HFF-Myc (cell line): ENCODE results near the gene ATN1.

Experiments used
- DNase-seq: peaks from one replicate; pipeline ENCODE4 v3.0.0-alpha.2; 2011; ENCODE audit warnings: low read depth; ENCODE audit errors: extremely low read depth
- H3K4me3 ChIP-seq: replicated peaks from 2 replicates; pipeline ENCODE4 v1.5.1; 2011; ENCODE audit warnings: low read depth, mild to moderate bottlenecking, control low read depth, low read length
- TF ChIP-seq, protein P1 (sequence below): IDR thresholded peaks from 2 replicates; pipeline ENCODE4 v1.5.1; 2012; ENCODE audit warnings: mild to moderate bottlenecking, low read depth, low read length, control low read depth; ENCODE audit errors: missing control alignments

ATN1 gene

DNA sequence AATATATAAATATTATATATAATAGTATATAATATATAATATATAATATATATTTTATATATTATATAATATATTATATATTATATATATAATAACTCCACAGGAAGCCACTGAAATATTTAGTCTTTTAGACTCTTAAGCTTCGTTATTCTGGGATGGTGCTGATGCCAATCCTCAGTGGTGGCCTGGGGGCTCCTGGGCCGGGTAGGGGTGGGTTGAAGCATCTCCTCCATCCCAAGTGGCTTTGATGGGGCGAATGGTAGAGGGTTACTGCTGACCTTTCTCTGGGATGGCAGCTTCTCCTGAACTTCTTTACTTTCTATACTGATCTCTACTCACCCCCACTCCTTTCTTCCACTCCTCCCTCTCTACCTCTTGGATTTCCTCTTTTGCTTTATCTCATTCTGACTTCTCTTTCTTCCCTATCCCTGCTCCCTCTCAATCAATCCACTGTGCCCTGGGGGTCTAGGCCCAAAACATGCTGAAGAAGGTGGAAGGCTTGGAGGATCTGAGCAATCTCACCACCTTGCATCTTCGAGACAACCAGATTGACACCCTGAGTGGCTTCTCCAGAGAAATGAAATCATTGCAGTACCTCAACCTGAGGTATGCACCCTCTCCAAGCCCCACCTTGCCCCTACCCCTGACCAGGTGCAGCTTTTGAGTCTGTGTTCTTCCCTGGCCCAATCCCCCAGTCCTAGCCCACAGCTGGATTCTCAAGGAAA lies 18.2 kb upstream of the ATN1 start:
- TF ChIP-seq, protein P1, sequence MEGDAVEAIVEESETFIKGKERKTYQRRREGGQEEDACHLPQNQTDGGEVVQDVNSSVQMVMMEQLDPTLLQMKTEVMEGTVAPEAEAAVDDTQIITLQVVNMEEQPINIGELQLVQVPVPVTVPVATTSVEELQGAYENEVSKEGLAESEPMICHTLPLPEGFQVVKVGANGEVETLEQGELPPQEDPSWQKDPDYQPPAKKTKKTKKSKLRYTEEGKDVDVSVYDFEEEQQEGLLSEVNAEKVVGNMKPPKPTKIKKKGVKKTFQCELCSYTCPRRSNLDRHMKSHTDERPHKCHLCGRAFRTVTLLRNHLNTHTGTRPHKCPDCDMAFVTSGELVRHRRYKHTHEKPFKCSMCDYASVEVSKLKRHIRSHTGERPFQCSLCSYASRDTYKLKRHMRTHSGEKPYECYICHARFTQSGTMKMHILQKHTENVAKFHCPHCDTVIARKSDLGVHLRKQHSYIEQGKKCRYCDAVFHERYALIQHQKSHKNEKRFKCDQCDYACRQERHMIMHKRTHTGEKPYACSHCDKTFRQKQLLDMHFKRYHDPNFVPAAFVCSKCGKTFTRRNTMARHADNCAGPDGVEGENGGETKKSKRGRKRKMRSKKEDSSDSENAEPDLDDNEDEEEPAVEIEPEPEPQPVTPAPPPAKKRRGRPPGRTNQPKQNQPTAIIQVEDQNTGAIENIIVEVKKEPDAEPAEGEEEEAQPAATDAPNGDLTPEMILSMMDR, result no peak
- no peak overlapping the region for H3K4me3 ChIP-seq
- DNase-seq, result no peak

DNA sequence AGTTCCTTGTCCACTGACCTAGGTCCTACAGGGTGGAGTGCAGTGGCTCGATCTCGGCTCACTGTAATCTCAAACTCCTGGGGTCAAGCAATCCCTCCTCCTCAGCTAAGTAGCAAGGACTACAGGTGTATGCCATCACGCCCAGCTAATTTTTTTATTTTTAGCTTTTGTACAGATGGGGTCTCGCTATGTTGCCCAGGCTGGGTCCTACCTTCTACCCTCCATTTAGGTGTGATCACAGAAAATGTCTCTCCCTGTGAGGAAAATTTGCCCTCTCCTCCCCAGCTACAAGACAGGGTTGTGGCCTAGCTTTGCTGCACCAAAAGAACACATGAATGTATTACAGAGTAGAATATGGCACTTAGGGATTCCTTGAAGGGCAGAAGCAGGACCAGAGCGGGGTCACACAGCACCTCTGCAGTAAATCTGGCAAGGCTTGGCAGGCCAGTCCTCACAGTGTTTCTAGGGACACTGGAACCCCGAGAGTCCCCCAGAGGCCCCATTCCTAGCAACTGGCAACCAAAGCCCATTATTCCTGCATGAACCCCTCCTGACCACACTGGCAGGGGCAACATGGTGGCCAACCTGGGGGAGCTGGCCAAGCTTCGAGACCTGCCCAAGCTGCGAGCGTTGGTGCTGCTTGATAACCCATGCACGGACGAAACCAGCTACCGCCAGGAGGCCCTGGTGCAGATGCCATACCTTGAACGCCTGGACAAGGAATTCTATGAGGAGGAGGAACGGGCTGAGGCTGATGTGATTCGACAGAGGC lies 15.4 kb upstream of the ATN1 start:
- TF ChIP-seq, protein P1, result no peak
- no peak overlapping the region for H3K4me3 ChIP-seq
- no peak for DNase-seq

DNA sequence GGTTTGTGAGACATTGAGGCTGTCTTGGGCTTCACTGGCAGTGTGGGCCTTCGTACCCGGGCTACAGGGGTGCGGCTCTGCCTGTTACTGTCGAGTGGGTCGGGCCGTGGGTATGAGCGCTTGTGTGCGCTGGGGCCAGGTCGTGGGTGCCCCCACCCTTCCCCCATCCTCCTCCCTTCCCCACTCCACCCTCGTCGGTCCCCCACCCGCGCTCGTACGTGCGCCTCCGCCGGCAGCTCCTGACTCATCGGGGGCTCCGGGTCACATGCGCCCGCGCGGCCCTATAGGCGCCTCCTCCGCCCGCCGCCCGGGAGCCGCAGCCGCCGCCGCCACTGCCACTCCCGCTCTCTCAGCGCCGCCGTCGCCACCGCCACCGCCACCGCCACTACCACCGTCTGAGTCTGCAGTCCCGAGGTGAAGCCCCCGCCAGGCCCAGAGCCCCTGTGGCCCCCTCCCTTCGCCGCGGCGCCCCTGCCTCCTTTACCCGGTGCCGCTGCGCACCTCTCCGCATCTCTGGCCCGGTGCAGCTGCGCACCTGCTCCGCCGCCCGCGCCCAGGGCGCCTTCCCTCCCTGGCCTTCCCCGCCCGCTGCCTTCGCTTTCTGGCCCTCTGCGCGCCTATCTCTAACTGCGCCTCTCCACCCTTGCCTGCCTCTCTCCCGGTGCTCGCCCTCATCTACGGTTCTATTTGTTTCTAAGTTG lies 13.4 kb upstream of the ATN1 start, which contains the start of gene ENO2:
TSS of gene ENO2 (plus strand) at position 335 of the 701 bp plus-strand sequence. CDS start 1,253 bp downstream, outside the sequence.
- TF ChIP-seq, protein P1, result no peak
- DNase-seq, result no peak

DNA sequence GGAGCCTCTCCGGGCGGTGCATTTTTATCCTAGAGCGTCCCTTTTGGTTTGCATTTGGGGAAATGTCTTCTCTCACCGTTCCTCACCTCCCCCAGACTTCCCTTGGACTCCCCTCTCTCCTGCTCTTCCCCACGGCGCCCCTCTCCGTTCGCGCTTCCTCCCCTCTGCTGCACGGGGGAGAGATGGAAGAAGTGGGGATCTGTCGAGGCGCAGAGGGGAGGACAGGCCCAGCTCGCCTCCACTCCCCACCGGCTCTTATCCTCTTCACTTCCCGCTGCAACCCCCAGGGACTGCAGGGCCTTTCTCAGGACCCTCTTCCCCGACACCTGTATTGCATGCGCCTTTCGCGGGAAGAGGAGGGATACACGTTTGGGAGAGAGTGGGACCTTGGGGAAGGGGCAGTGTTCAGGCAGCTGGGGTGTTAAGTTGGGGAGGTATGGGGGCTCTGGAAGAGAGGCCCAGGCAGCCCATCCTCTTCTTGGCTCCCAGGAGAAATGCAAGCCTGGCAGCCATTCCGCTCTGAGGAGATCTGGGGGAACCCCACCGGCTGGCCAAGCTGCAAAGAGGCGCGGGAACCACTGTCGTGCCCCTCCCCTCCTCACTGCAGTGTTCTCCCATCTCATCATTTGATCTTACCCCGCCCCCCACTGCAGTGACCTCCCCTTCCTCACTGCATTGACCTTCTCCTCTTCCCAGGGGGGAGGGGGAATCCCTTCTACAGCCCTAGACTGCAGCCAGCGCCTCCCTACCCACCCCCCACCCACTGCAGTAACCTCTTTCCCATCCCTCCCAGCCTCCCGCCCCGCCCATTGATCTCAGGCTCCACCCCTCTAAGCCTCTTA lies 12.6 kb upstream of the ATN1 start:
- DNase-seq, result no peak

More for the DNA sequence above, 13.4 kb upstream of the ATN1 start, which contains the start of gene ENO2:
- peak within 1 kb of the TSS; percentile 45 for H3K4me3 ChIP-seq

DNA sequence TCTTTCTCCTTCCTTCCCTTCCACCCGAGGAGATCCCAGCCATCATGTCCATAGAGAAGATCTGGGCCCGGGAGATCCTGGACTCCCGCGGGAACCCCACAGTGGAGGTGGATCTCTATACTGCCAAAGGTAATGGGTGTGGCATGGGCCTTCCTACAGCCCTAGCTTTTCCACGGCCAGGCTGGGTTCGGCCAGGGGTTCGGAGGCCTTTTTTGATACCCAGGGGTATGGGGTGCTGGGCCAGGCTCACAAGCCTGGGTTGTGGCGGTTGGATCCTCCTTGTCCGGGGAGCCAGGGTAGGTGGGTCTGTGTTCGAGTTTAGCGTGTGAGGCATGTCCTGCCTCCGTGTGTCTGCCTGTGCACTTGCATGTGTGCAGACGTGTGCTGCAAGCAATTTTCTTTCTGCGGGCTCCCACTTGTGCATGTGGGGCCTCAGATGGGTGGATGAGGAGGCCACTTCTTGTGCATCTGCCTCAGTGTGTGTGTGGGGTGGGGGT lies 11.9 kb upstream of the ATN1 start:
- TF ChIP-seq, protein P1, result no peak
- no peak overlapping the region for H3K4me3 ChIP-seq
- DNase-seq, result no peak

More for the DNA sequence above, 12.6 kb upstream of the ATN1 start:
- TF ChIP-seq, protein P1, result no peak
- H3K4me3 ChIP-seq, result peak overlapping the region; percentile 45
